HFFc6 (cell line): ENCODE measurements around the gene HS3ST5. TPM values are rescaled to one million over a fixed set of nuclear protein-coding genes. Genes with fewer than 3 reads are reported as not detected.

Source experiments
- DNase-seq: peaks from one replicate; pipeline ENCODE4 v3.0.0-alpha.2; 2018
- H3K27ac Mint-ChIP-seq: 2 replicates; pipeline ENCODE4 v1.8.0; 2020; ENCODE audit warnings: mild to moderate bottlenecking, mixed read lengths
- H3K27me3 Mint-ChIP-seq: 2 replicates; pipeline ENCODE4 v1.8.0; 2021; ENCODE audit warnings: mild to moderate bottlenecking, moderate library complexity, mixed read lengths; ENCODE audit not compliant: insufficient read depth
- H3K36me3 Mint-ChIP-seq: 2 replicates; pipeline ENCODE4 v1.8.0; 2021; ENCODE audit warnings: low read depth, mixed read lengths
- H3K4me1 Mint-ChIP-seq: 2 replicates; pipeline ENCODE4 v1.8.0; 2020; ENCODE audit warnings: low read depth, mixed read lengths
- H3K4me3 Mint-ChIP-seq: 2 replicates; pipeline ENCODE4 v1.8.0; 2020; ENCODE audit warnings: mild to moderate bottlenecking, moderate library complexity, mixed read lengths
- H3K9me3 Mint-ChIP-seq: 2 replicates; pipeline ENCODE4 v1.8.0; 2020; ENCODE audit warnings: mild to moderate bottlenecking, mixed read lengths
- CTCF ChIP-seq: fragments of 200-600 bp; sonication (generic); IDR thresholded peaks from 2 replicates; pipeline ENCODE4 v1.5.0; 2021; ENCODE audit warnings: antibody characterized with exemption, mild to moderate bottlenecking
- total RNA-seq, 6 experiments: library from RNA; stranded (reverse); fragmentation: NEBNext Ultra II Directional; extraction: Animal tissue kit (Norgen Biotek cat#: 25700); gene quantifications; 2 replicates in 1 of 6; 3 replicates in 5 of 6; pipeline ENCODE4 v1.2.3, GENCODE V29; 2021

The HS3ST5 gene
- total RNA-seq, 6 experiments from 2014 or later: not detected

- no peaks in the 10 kb centered on the region for H3K4me1 Mint-ChIP-seq
- H3K9me3 Mint-ChIP-seq: peaks cover 46% of the 10 kb centered on the region
- no peak overlapping the region for H3K4me3 Mint-ChIP-seq
- no peak for DNase-seq
- H3K36me3 Mint-ChIP-seq: no peaks in the 10 kb centered on the region; the same call in 1 of the 2 replicates
- H3K27ac Mint-ChIP-seq: no peak overlapping the region
- H3K27me3 Mint-ChIP-seq: no peaks in the 10 kb centered on the region
- no peak for TF ChIP-seq CTCF
Measured at GRCh38 chr6:114260810-114261209, 82.0 kb downstream of the HS3ST5 start.

GRCh38 chr6:114258376-114258775, 84.4 kb downstream of the HS3ST5 start:
- H3K27me3 Mint-ChIP-seq: no peaks in the 10 kb centered on the region; the same call in 1 of the 2 replicates
- TF ChIP-seq CTCF: no peak
- H3K4me3 Mint-ChIP-seq: no peak overlapping the region
- no peaks in the 10 kb centered on the region for H3K4me1 Mint-ChIP-seq
- H3K9me3 Mint-ChIP-seq: peaks cover 38% of the 10 kb centered on the region
- DNase-seq: no peak
- H3K27ac Mint-ChIP-seq: no peak overlapping the region
- no peaks in the 10 kb centered on the region; the same call in 1 of the 2 replicates for H3K36me3 Mint-ChIP-seq

- Mint-ChIP-seq H3K36me3 (no peaks in the 10 kb centered on the region), H3K4me1 (no peaks in the 10 kb centered on the region), H3K4me3 (no peak overlapping the region), H3K27ac (no peak overlapping the region), H3K27me3 (no peaks in the 10 kb centered on the region; the same call in 1 of the 2 replicates), H3K9me3 (peaks cover 25% of the 10 kb centered on the region)
- TF ChIP-seq CTCF: no peak
- DNase-seq: no peak
Measured at GRCh38 chr6:114253431-114253830, 89.4 kb downstream of the HS3ST5 start.

GRCh38 chr6:114249522-114249921, 93.3 kb downstream of the HS3ST5 start:
- H3K36me3 Mint-ChIP-seq: no peaks in the 10 kb centered on the region
- no peak for DNase-seq
- TF ChIP-seq CTCF: no peak

GRCh38 chr6:114247101-114247500, 95.7 kb downstream of the HS3ST5 start:
- H3K4me1 Mint-ChIP-seq: no peaks in the 10 kb centered on the region
- H3K27ac Mint-ChIP-seq: no peak overlapping the region
- no peak for TF ChIP-seq CTCF
- no peak overlapping the region for H3K4me3 Mint-ChIP-seq
- H3K9me3 Mint-ChIP-seq: no peaks in the 10 kb centered on the region; the same call in 1 of the 2 replicates
- no peaks in the 10 kb centered on the region for H3K36me3 Mint-ChIP-seq
- DNase-seq: no peak
- no peaks in the 10 kb centered on the region; the same call in 1 of the 2 replicates for H3K27me3 Mint-ChIP-seq

More at GRCh38 chr6:114249522-114249921, 93.3 kb downstream of the HS3ST5 start:
- H3K27me3 Mint-ChIP-seq: no peaks in the 10 kb centered on the region; the same call in 1 of the 2 replicates
- H3K4me1 Mint-ChIP-seq: no peaks in the 10 kb centered on the region
- peaks cover 5% of the 10 kb centered on the region for H3K9me3 Mint-ChIP-seq
- H3K4me3 Mint-ChIP-seq: no peak overlapping the region
- no peak overlapping the region for H3K27ac Mint-ChIP-seq

GRCh38 chr6:114240796-114241195, 102.0 kb downstream of the HS3ST5 start:
- TF ChIP-seq CTCF: no peak
- peaks cover 4% of the 10 kb centered on the region; the same call in 1 of the 2 replicates for H3K9me3 Mint-ChIP-seq
- no peaks in the 10 kb centered on the region for H3K36me3 Mint-ChIP-seq
- no peak overlapping the region for H3K4me3 Mint-ChIP-seq
- H3K27ac Mint-ChIP-seq: no peak overlapping the region
- H3K27me3 Mint-ChIP-seq: no peaks in the 10 kb centered on the region; the same call in 1 of the 2 replicates
- H3K4me1 Mint-ChIP-seq: no peaks in the 10 kb centered on the region
- no peak for DNase-seq
